Measurements from ENCODE around the gene OR6M1.

Gene OR6M1

DNA sequence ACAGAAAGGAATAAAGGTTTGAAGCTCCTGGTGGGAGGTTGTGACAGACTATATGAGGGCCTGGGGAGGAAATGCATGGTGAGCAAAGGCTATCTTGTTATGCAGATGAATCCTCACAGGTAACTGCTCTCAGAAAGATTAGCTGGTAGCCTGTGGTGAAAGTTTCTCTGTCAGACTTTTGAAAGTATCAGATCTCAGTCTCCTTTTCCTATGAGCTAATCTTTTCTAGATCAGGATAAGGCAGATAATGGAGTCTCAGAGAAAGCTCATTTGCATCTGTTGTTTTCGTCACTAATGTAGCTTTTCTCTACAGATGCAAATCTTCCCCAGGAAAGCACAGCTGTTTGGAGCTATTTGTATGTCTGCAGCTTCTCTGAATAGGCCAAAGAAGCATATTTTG is 30.9 kb downstream of the OR6M1 start:
- DNase-seq = no peak

- no peak for DNase-seq
Measured at GRCh38 chr11:123773959-123774358, 32.2 kb downstream of the OR6M1 start.

GRCh38 chr11:123773026-123773425 is 33.1 kb downstream of the OR6M1 start:
- DNase-seq = no peak

DNA sequence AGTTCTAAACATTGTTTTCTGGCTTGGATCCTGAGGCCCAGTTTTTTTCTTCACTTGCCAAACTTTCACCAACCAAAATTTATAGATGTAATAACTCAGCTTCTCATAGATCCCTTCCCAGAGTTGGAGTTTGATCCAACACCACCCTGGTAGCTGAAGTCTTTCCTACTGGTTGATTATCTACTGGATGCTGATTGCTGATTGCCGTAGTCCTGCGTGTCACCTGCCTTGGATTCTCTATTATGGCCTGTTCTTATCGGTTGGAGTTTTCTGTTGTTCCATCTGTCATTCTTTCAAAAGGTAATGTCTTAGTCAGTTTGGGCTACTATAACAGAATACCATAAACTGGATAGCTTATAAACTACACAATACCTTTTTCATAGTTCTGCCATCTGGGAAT is 34.5 kb downstream of the OR6M1 start:
- DNase-seq = no peak

DNA sequence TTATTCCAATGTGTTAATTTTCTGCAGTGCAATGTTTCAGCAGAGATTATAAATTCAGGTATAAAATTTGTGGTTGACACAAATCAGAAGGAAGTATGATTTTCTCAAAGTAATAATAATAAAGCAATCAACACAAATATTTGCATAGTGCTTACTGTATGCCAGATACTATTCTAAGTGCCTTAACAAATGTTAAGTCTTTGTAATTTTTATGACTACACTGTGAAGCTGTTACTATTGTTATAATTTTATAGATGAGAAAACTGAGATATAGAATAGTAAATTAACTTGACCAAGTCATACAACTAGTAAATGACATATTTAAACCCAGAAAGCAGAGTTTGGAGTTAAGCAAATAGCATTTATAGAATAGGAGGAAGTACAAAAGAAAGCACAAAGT is 35.4 kb downstream of the OR6M1 start:
- DNase-seq = no peak

DNA sequence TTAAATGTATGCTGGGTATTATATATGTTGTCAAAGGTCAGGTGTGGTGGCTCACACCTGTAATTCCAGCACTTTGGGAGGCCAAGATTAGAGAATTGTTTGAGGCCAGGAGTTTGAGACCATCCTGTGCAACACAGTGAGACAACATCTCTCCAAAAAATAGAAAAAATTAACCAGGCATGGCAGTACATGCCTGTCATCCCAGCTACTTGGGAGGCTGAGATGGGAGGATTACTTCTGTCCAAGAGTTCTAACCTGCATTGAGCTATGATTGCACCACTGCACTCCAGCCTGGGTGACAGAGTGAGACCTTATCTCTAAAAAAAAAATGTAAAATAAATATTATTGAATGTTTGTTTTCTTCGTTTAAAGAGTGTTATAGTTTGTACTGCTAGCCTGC is 40.5 kb downstream of the OR6M1 start:
- DNase-seq = no peak

- no peak for DNase-seq
Measured at GRCh38 chr11:123762422-123762821, 43.7 kb downstream of the OR6M1 start.

- no peak for DNase-seq
Measured at GRCh38 chr11:123760894-123761293, 45.3 kb downstream of the OR6M1 start.

DNA sequence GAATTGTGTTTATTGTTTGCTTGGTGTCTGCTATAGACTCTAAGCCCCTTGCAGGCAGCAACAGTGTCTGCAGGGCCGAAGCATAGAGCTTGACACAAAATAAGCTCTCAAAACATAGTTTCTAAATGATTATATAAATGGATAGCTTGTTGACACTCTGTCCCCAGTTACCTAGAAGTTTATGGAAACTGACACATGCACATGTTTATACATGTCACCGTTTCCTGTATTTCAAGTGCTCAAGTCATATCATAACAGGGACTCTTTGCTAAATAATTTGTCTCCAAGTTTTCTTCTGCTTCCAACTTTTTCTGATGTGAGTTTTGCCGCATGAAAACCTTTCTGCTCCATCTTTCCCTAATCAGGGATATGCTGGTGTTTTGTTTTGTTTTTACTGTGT is 48.2 kb downstream of the OR6M1 start:
- DNase-seq = no peak

- DNase-seq = no peak
Measured at GRCh38 chr11:123755813-123756212, 50.3 kb downstream of the OR6M1 start.
